ENCODE data around the gene WFDC2. TPM values are rescaled to one million over a fixed set of nuclear protein-coding genes. Genes with fewer than 3 reads are reported as not detected.

Gene WFDC2
- total and polyA plus RNA-seq, 2 of the 8 experiments (the other 6 are each of a cell fraction or from before 2014, with no cell fraction given) = 77.9 to 137 TPM

DNA sequence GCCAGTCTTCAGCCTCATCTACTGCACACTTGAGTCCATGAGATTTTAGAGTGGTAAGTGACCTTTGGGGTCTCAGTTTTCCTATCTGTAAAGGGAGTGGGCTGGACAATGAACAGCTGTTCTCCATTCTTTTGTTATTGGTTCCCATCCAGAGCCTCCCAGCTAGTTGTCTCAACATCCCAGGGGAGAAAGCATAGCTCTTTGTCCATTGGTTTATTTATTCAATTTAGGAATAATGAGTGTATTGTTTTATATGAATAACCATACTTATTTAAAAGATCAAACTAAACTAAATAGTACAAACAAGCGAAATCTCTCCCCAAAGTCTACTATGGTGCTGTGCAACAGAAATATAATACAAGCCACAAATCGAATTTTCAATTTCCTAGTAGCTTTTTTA lies 39.9 kb upstream of the WFDC2 start:
- H4K20me1 ChIP-seq (replicated peaks in 1 of 2; ENCODE audit: control insufficient read depth in 1 of 2, insufficient read depth in 2 of 2, low read length in 2 of 2) = peaks cover 0 to 1% of the 10 kb centered on the region in 2 experiments
- no peak overlapping the region for H2AFZ ChIP-seq (ENCODE audit: low read length)
- H3K9ac ChIP-seq (replicated peaks in 1 of 4; ENCODE audit: extremely low read depth in 1 of 4, low read depth in 3 of 4, low read length in 3 of 4) = no peak overlapping the region
- WGBS, 2 experiments (ENCODE audit: extremely low coverage in 1 of 2, insufficient coverage in 1 of 2, insufficient read length in 1 of 2, insufficient replicate concordance in 2 of 2, low coverage in 1 of 2, low lambda C conversion rate in 2 of 2, missing lambda C conversion rate in 1 of 2) = 70% methylated on average over 2 of the region's 2 CpGs; no CpG with 5 or more reads in 1 of the 2 experiments
- no peak overlapping the region for H2BK120ac ChIP-seq (replicated peaks; ENCODE audit: low read depth, low read length)
- H4K5ac ChIP-seq (ENCODE audit: insufficient read length, low read depth, low read length) = no peak overlapping the region
- no peak overlapping the region for H3K27ac ChIP-seq (ENCODE audit: low read depth, low read length)
- no peak for FAIRE-seq
- no peaks in the 10 kb centered on the region for H3K79me1 ChIP-seq (ENCODE audit: low read depth, low read length)
- no peak overlapping the region for H3K4ac ChIP-seq (replicated peaks; ENCODE audit: insufficient read length, low read depth, low read length)
- H3K4me3 ChIP-seq (ENCODE audit: extremely low read depth in 1 of 4, insufficient read depth in 2 of 4, low read depth in 3 of 4, low read length in 4 of 4) = no peak overlapping the region
- no peak overlapping the region for H3K56ac ChIP-seq (replicated peaks; ENCODE audit: insufficient read length, low read depth, low read length)
- TF ChIP-seq MAFK (IDR thresholded peaks at IDR 0.05; ENCODE audit: low read depth, low read length) = no peak
- no peak for TF ChIP-seq HDAC2 (IDR thresholded peaks at IDR 0.05; ENCODE audit: borderline replicate concordance in 1 of 2, low read depth in 2 of 2, low read length in 2 of 2)
- TF ChIP-seq BACH1 (IDR thresholded peaks at IDR 0.05; ENCODE audit: low read length) = no peak
- TF ChIP-seq SP1 (IDR thresholded peaks at IDR 0.05; ENCODE audit: low read depth, low read length) = no peak
- TF ChIP-seq SRF (IDR thresholded peaks at IDR 0.05; ENCODE audit: low read depth, low read length) = no peak
- ChIA-PET POLR2A (ENCODE audit: partially characterized antibody) (interaction anchor here (0.8 to 1.3 kb wide), 4 partner anchors 8 to 87 kb away, joined by 3 to 4 read pairs (median 4); no protein-coding TSS in a partner anchor), CTCF (ENCODE audit: partially characterized antibody) (interaction anchor here (0.9 to 12.6 kb wide), 12 partner anchors 8 to 106 kb away, joined by 3 to 178 read pairs (median 3); no protein-coding TSS in a partner anchor)
- no peaks in the 10 kb centered on the region for H3K79me2 ChIP-seq (ENCODE audit: control insufficient read depth in 1 of 2, insufficient read depth in 2 of 2, low read length in 2 of 2)
- no peaks in the 10 kb centered on the region for H3K9me3 ChIP-seq (ENCODE audit: insufficient read depth in 2 of 2, low read depth in 1 of 2, low read length in 1 of 2)
- no peak overlapping the region for H4K91ac ChIP-seq (replicated peaks; ENCODE audit: insufficient read length, low read length)
- no peak overlapping the region for H2BK20ac ChIP-seq (ENCODE audit: low read length)
- no peak overlapping the region for H2BK5ac ChIP-seq (ENCODE audit: low read depth, low read length)
- no peaks in the 10 kb centered on the region for H3K27me3 ChIP-seq (replicated peaks in 1 of 4; ENCODE audit: control insufficient read depth in 3 of 4, extremely low read depth in 1 of 4, insufficient read depth in 3 of 4, low read length in 3 of 4)
- H2BK15ac ChIP-seq (ENCODE audit: low read length) = no peak overlapping the region
- no peak overlapping the region for H3K18ac ChIP-seq (ENCODE audit: extremely low read depth, low read length)
- H3K23me2 ChIP-seq (ENCODE audit: low read depth, low read length) = no peaks in the 10 kb centered on the region; the same call in 1 of the 2 replicates
- no peak overlapping the region for H2AK5ac ChIP-seq (ENCODE audit: low read depth, low read length)
- DNase-seq (ENCODE audit: low read depth in 1 of 2, low spot score in 2 of 2) = no peak
- no peak overlapping the region for H2BK12ac ChIP-seq (ENCODE audit: low read depth, low read length)
- H3K23ac ChIP-seq (ENCODE audit: insufficient read length) = no peak overlapping the region
- H4K8ac ChIP-seq (ENCODE audit: extremely low read depth, insufficient read depth, low read length) = no peak overlapping the region
- H3K4me2 ChIP-seq (ENCODE audit: insufficient read depth in 1 of 2, low read depth in 2 of 2, low read length in 2 of 2) = no peak overlapping the region
- H3K36me3 ChIP-seq (ENCODE audit: control insufficient read depth in 2 of 4, insufficient read depth in 4 of 4, low read length in 3 of 4) = peaks cover 0 to 3% (median 2%) of the 10 kb centered on the region in 4 experiments; a peak in 3 of 8 replicates
- H3K14ac ChIP-seq (ENCODE audit: insufficient read length) = no peak overlapping the region
- no peaks in the 10 kb centered on the region for H3K4me1 ChIP-seq (replicated peaks in 1 of 4; ENCODE audit: control insufficient read depth in 3 of 4, insufficient read depth in 4 of 4, low read length in 3 of 4)

All from H1 (cell line).